Measurements from ENCODE around the gene RNF34.

- TF ChIP-seq POLR2AphosphoS5 (IDR thresholded peaks at IDR 0.05; ENCODE audit: low read depth, low read length) (no peak), TAF1 (IDR thresholded peaks at IDR 0.05; ENCODE audit: borderline replicate concordance, insufficient read depth, low read length) (no peak), REST (IDR thresholded peaks at IDR 0.05; ENCODE audit: insufficient read depth in 1 of 2, low read depth in 2 of 2, low read length in 2 of 2) (no peak), FOXP2 (optimal IDR thresholded peaks at IDR 0.05; ENCODE audit: borderline replicate concordance, extremely low read depth, extremely low read length, insufficient read depth) (no peak)
Observed at GRCh38 chr12:121467638-121468498, 68.0 kb downstream of the RNF34 start.

Measured in PFSK-1 (cell line).